Panc1 (cell line): Measurements from ENCODE around the gene BSND. TPM values are rescaled to one million over a fixed set of nuclear protein-coding genes. Genes with fewer than 3 reads are reported as not detected.

Experiments used
- ATAC-seq: fragments of 200-7000 bp; cut with Tn5 transposase; 2 replicates; pipeline ENCODE4 v1.9.1; 2020; ENCODE audit warnings: mild to moderate bottlenecking, moderate library complexity
- BruUV-seq: library from RNA; stranded (reverse); fragments of 400-500 nt; replicated peaks from 2 replicates; lab custom pipeline; 2021; lab: Mats Ljungman, UMichigan
- CTCF ChIA-PET: fragments of 300-600 bp; sonication (Branson Sonifier 250); formaldehyde crosslinking; loops from one replicate; lab custom pipeline; 2022; ENCODE audit warnings: antibody characterized with exemption; lab: Charles Lee
- POLR2A ChIA-PET: fragments of 300-600 bp; sonication (Branson Sonifier 250); formaldehyde crosslinking; loops from one replicate; lab custom pipeline; 2022; ENCODE audit warnings: antibody characterized with exemption; lab: Charles Lee
- DNase-seq: peaks from one replicate; pipeline ENCODE4 v3.0.0-alpha.2; 2010; ENCODE audit warnings: low read depth, low spot score
- H3K27ac ChIP-seq: 2 replicates; pipeline ENCODE4 v1.5.1; 2011; ENCODE audit warnings: mild to moderate bottlenecking, low read length, inconsistent platforms
- H3K27me3 ChIP-seq: fragments of 200-500 bp; sonication (Bioruptor generic); 2 replicates; pipeline ENCODE4 v1.6.0; 2014; ENCODE audit warnings: low read length, inconsistent platforms; ENCODE audit not compliant: control insufficient read depth, insufficient read depth
- H3K36me3 ChIP-seq: fragments of 200-500 bp; sonication (Bioruptor generic); 2 replicates; pipeline ENCODE4 v1.5.1; 2014; ENCODE audit warnings: inconsistent platforms, mild to moderate bottlenecking, low read length, moderate library complexity; ENCODE audit not compliant: control insufficient read depth, insufficient read depth
- H3K4me1 ChIP-seq: 2 replicates; pipeline ENCODE4 v1.5.1; 2011; ENCODE audit warnings: inconsistent platforms, mild to moderate bottlenecking, low read length, moderate library complexity; ENCODE audit not compliant: control insufficient read depth, insufficient read depth
- H3K4me3 ChIP-seq, 2 experiments: 2 replicates each; pipeline ENCODE4 v1.5.1; 2011 to 2012; ENCODE audit warnings: low read depth in 2 of 2, low read length in 2 of 2, mild to moderate bottlenecking in 2 of 2, inconsistent platforms in 1 of 2, moderate library complexity in 1 of 2
- H3K9me3 ChIP-seq: fragments of 200-500 bp; sonication (Bioruptor generic); 2 replicates; pipeline ENCODE4 v1.5.1; 2014; ENCODE audit warnings: low read depth, mild to moderate bottlenecking, inconsistent platforms, low read length, moderate library complexity; ENCODE audit not compliant: control insufficient read depth, insufficient read depth
- CTCF ChIP-seq: fragments of 450-650 bp; IDR thresholded peaks from 2 replicates; pipeline ENCODE4 v1.5.1; 2017; ENCODE audit warnings: mild to moderate bottlenecking
- POLR2AphosphoS5 ChIP-seq: IDR thresholded peaks from 2 replicates; pipeline ENCODE4 v1.6.1; 2012; ENCODE audit warnings: mild to moderate bottlenecking, low read depth, low read length, moderate library complexity
- SIN3A ChIP-seq: IDR thresholded peaks from 2 replicates; pipeline ENCODE4 v1.6.1; 2012; ENCODE audit warnings: low read depth, mild to moderate bottlenecking, low read length, moderate library complexity, borderline replicate concordance; ENCODE audit not compliant: insufficient read depth
- TCF7L2 ChIP-seq: IDR thresholded peaks from 2 replicates; pipeline ENCODE4 v1.6.1; 2011; ENCODE audit warnings: mild to moderate bottlenecking, low read depth, low read length, inconsistent platforms
- in situ Hi-C: cut with HindIII; loops from 2 replicates; pipeline ENCODE4 v1.10.0; 2016; ENCODE audit warnings: low sequenced_read_pairs, low pct_unique_long_range_greater_than_20kb
- intact Hi-C: fragments of 100-400 bp; cut with micrococcal nuclease; formaldehyde crosslinking; loops from one replicate; pipeline ENCODE4 v1.10.0; 2022; ENCODE audit not compliant: unreplicated experiment
- total RNA-seq: library from RNA; stranded (reverse); gene quantifications from one replicate; pipeline ENCODE4 v1.2.1, GENCODE V29; 2021; ENCODE audit not compliant: unreplicated experiment
- TF ChIP-seq, protein P1 (sequence below), 2 experiments: IDR thresholded peaks; 2 replicates each; pipeline ENCODE4 v1.6.1; 2011 to 2012; ENCODE audit warnings: low read depth in 2 of 2, control low read depth in 1 of 2, low read length in 1 of 2, mild to moderate bottlenecking in 1 of 2, moderate library complexity in 1 of 2; ENCODE audit not compliant: insufficient read depth in 1 of 2

The BSND gene
- total RNA-seq, 1 experiment from 2014 or later = not detected

DNA sequence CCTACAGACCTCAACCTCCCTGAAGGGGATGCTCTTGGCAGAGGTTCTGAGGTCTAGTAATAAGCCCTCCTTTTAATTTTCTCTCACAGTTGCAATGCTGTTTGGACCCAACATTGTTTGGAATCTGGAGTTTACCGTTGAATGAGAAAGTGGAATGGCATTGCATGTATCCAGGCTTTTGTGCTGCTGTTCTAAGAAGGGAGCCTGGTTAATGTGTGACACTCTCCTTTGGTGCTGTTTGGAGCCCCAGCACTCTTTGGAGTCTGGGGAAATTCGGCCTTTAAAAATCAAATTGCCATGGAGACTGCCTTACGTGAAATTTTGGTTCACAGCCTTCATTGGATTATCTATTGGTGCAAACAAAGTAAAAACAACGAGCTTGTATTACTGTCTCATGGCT is 42.0 kb upstream of the BSND start:
- ATAC-seq = no peak
- TF ChIP-seq, protein P1, sequence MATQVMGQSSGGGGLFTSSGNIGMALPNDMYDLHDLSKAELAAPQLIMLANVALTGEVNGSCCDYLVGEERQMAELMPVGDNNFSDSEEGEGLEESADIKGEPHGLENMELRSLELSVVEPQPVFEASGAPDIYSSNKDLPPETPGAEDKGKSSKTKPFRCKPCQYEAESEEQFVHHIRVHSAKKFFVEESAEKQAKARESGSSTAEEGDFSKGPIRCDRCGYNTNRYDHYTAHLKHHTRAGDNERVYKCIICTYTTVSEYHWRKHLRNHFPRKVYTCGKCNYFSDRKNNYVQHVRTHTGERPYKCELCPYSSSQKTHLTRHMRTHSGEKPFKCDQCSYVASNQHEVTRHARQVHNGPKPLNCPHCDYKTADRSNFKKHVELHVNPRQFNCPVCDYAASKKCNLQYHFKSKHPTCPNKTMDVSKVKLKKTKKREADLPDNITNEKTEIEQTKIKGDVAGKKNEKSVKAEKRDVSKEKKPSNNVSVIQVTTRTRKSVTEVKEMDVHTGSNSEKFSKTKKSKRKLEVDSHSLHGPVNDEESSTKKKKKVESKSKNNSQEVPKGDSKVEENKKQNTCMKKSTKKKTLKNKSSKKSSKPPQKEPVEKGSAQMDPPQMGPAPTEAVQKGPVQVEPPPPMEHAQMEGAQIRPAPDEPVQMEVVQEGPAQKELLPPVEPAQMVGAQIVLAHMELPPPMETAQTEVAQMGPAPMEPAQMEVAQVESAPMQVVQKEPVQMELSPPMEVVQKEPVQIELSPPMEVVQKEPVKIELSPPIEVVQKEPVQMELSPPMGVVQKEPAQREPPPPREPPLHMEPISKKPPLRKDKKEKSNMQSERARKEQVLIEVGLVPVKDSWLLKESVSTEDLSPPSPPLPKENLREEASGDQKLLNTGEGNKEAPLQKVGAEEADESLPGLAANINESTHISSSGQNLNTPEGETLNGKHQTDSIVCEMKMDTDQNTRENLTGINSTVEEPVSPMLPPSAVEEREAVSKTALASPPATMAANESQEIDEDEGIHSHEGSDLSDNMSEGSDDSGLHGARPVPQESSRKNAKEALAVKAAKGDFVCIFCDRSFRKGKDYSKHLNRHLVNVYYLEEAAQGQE (IDR thresholded peaks at IDR 0.05; ENCODE audit: insufficient read depth in 1 of 2, low read depth in 2 of 2, low read length in 1 of 2) = no peak
- no peak for TF ChIP-seq POLR2AphosphoS5
- TF ChIP-seq CTCF = no peak
- TF ChIP-seq SIN3A = no peak
- TF ChIP-seq TCF7L2 = no peak
- Histone ChIP-seq H3K36me3 (no peaks in the 10 kb centered on the region), H3K4me1 (no peaks in the 10 kb centered on the region), H3K4me3 (no peak overlapping the region), H3K9me3 (peaks cover 7% of the 10 kb centered on the region; the same call in 1 of the 2 replicates), H3K27me3 (no peaks in the 10 kb centered on the region; the same call in 1 of the 2 replicates), H3K27ac (no peak overlapping the region)
- in situ Hi-C loops (no loop called here), intact Hi-C loops (no loop called here)
- no peak for DNase-seq
- CTCF ChIA-PET = interaction anchor here (0.5 kb wide), 1 partner anchor 28 kb away, joined by 3 read pairs; no protein-coding TSS in a partner anchor
- POLR2A ChIA-PET = no interaction called here
- BruUV-seq = no TSS peak

DNA sequence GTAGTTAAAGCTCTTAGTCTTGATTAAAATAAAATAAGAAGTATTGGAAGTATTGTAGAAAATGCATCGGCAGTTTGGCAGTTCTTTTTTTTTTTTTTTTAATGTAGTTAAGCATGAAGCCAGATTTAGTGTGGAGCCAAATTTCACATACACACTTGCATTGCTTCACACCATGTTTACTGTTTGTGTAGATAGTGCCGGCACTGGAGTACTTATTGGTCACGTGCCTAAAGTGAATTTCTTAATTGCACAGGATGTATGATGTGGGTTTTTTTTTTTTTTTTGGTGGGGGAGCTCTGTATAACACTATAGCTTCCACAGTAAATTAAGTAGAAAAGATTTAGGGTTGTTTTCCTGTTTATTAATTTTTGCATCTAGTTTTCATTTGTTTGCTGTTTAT is 39.5 kb upstream of the BSND start:
- TF ChIP-seq POLR2AphosphoS5 (no peak), CTCF (no peak)
- TF ChIP-seq, protein P1 (IDR thresholded peaks at IDR 0.05; ENCODE audit: insufficient read depth in 1 of 2, low read depth in 2 of 2, low read length in 1 of 2) = no peak
- BruUV-seq = no TSS peak
- in situ Hi-C loops (no loop called here), intact Hi-C loops (no loop called here)
- POLR2A ChIA-PET = no interaction called here
- DNase-seq (no peak), ATAC-seq (no peak)
- H3K27ac ChIP-seq = no peak overlapping the region
- H3K4me3 ChIP-seq = no peak overlapping the region
- H3K36me3 ChIP-seq = no peaks in the 10 kb centered on the region
- peaks cover 7% of the 10 kb centered on the region; the same call in 1 of the 2 replicates for H3K9me3 ChIP-seq
- CTCF ChIA-PET = interaction anchor here (0.5 to 0.7 kb wide), 2 partner anchors 9 to 33 kb away, joined by 3 to 8 read pairs; no protein-coding TSS in a partner anchor
- H3K4me1 ChIP-seq = no peaks in the 10 kb centered on the region
- no peaks in the 10 kb centered on the region; the same call in 1 of the 2 replicates for H3K27me3 ChIP-seq
